HG03439 (cell line): Measurements from ENCODE around the gene PPHLN1.
A peak's percentile ranks its signal among the peaks of the same experiment; 100 is the strongest.

Experiments
- ATAC-seq: cut with Tn5 transposase; IDR thresholded peaks from one replicate; pipeline ENCODE4 v1.9.1; 2021; ENCODE audit warnings: mild to moderate bottlenecking, moderate library complexity; ENCODE audit not compliant: unreplicated experiment

The PPHLN1 gene

DNA sequence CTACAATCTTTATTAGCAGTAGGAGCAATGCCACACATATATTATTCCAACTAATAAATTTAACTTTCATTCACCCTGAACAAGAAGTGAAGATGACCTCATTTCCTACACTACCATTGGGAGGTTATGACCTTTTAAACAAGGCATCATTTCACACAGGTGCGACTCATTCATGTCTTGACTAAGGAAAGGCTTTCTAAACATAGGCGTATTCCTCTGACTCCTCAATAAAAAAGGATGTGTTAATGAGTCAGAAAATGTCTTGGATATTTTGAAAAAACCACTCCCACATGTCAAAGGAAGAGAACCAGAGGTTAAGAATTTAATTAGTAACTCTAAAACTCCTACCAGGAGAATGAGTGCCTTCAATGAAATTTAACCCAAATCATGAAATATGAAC, 148.4 kb downstream of the PPHLN1 start:
- no peak for ATAC-seq

DNA sequence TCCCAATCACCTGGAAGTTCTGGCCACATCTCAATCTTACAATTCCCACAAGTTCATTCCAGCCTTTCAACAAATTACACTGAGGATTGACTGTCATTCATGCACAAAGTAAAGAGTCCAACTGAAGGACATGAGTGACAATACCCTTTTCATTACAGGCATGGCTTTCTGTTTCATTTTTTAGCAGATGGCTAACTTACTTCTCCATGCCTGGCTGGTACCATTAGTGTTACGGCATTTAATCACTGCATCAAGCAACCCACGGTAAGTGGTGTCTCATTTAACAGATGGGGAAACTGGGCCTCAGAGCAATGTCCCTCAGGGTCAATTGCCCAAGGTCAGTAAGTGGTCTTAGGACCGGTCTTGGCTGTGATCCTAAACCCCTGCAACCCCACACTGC, 149.1 kb downstream of the PPHLN1 start:
- no peak for ATAC-seq

DNA sequence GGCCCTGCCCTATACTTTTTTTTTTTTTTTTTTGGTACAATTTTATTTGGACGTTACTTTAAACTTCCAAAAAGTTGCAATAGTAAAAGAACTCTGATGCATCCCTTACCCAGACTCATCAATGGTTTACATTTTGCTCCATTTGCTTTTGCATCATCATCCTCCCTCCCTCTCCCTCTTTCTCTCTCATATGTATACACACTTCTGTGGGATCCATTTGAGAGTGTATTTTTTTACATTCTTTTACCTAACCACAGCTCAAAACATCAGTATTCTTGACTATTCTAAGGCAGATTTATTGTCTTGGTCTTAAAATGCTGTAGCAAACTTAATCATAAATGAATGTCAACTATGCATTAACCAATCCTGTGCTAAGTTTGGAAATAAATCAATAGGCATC, 152.0 kb downstream of the PPHLN1 start:
- ATAC-seq, result no peak

DNA sequence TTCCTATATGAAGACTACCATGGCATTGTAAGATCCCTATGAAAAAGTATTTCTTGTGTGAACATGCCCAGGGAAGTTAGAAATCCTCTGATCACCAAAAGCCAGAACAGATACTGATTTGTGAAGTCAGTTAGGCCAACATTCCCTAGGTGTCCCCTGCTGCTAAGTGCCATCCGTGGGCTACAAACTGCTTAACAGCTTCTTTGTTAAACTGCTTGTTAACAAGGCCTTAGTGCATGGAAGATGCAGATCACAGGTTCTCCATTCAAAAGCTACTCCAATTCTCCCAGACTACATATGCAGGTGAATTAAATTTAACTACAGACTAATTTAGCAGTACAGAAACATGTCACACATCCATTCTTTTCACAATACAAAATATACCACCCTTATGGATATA, 155.4 kb downstream of the PPHLN1 start:
- no peak for ATAC-seq

DNA sequence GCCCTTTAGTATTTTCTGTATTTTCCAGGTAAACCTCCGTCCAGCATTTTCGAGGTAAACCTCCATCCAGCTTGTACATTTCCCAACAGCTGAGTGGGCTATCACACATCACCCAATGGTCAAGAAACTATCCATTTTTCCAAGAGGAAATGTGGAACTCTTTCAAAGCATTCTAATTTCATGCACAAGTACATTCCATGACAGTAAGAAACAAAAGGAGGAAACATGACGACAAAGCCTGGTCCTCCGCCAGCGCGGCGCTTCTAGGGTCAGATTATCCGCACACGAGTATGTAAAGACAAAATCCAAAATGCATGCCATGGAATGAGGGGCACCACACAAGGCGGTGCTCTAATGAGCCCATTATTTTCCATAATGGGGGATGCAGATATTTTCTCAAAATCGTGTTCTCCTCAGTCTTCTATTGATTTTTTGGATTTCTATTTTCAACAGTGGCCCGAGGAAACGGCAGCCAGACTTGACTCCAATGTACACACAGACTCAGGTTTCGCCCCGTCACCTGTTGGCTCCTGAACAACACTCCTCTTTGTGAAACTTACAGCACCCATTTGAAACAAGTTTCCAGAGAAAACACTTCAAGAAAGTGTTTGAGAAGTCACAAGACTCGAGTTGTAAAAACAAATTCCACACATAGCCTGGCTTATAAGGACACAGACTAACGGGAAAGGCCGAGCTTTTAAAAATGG, 156.2 kb downstream of the PPHLN1 start:
- no peak for ATAC-seq

DNA sequence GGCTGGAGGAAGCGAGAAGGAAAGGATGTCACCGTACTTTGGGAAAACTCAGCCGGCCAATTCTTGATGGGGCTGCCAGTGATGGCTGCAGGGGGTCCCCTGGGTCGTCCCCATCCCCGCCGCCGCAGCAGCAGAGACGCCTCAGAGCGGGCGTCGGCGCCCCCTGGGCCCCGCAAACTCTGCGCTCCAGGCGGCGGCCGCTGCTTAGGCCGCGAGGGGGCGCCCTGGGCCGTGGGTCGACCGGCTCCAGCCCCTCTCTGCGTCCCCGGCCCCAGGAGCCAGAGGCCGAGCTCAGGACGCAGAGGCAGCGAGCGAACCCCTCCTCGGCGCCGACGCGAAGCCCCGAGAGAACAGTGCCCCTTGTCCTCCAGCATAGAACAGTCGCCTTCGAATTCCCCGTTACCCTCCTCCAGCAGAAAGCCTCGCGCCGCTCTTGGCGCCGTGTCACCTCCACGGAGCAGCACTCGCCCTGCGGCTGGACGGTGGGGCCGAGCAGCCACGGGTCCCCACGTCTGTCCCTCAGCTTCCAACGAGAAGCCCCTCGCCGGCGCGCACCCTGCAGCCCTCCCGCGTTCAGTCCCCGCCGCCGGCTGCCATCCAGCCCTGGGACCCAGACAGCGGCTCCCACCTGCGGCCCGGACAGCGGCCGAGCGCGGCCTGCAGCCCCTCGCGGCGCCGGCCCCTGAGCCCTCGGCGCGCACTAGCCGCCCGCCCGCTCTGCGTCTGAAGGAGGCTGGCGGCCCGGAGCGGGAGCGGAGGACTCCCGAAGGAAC, 157.0 kb downstream of the PPHLN1 start:
- ATAC-seq, result peak; percentile 86

DNA sequence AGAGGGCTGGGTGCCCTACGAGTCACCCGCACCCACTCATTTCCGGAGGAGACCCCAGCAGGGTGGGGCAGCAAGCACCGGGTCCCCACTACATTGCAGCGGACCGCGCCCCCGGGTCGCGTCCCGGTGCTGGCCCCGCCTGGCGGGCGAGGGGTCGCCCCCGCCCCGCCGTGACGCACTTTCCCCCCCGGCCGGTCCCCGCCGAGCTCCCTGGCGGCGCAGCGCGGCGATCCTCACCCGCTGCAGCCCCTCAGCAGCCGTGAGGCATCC, 157.5 kb downstream of the PPHLN1 start:
- ATAC-seq, result peak; percentile 30

DNA sequence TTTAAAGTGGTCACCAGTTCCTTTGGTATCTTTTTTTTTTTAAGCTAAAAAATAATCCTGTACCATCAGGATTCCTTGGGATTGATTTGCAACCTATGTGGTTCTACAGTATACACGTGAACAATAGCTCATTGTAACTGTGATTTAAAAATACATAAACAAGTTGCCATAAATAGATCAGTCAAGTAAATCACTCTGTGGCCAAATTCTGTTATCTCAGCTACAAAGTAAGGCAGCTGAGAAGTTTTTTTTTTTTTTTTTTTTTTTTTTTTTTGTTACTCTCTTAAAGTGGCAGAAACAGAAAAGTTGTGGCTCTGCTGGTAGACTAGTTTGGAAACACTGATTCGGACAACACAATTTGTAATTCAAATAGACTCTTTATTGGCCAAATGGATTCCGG, 159.0 kb downstream of the PPHLN1 start:
- ATAC-seq, result no peak

DNA sequence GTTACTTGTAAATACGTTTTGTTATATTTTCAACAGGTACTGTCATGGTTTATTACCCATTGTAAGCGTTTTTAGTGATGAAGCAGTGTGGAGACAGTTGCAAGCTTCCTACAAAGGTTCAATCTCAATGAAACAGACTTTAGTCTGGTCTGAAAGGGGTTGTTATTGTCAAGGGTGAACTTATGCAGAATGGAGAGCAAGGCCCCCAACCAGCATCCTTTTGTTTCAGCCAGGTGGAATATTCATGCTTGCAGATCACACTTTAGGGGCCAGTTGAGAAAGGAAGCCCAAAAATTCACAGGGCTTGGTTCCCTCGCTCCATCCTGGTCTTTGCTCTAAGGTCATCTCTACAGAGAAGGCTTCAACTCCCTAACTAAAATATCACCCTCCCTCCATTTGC, 159.9 kb downstream of the PPHLN1 start:
- ATAC-seq, result no peak

DNA sequence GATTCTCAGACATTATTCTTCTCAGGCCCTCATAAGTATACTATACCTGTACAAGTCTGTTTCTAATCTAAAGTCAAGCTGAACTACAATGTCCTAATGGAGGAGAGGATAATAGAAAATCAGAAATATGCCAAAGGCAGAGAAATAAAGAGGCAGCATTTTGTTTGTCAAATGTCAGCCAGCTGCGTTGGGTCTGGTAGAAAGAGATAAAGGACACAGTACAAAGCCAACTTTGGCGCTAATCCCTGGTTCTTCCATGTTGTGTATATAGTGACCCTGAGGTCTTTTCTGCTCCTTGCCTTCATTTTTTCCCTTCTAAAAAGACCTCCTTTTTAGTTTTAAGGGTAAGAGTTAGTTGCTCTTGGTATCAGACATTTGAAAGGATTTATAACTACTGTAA, 160.4 kb downstream of the PPHLN1 start:
- ATAC-seq, result no peak

DNA sequence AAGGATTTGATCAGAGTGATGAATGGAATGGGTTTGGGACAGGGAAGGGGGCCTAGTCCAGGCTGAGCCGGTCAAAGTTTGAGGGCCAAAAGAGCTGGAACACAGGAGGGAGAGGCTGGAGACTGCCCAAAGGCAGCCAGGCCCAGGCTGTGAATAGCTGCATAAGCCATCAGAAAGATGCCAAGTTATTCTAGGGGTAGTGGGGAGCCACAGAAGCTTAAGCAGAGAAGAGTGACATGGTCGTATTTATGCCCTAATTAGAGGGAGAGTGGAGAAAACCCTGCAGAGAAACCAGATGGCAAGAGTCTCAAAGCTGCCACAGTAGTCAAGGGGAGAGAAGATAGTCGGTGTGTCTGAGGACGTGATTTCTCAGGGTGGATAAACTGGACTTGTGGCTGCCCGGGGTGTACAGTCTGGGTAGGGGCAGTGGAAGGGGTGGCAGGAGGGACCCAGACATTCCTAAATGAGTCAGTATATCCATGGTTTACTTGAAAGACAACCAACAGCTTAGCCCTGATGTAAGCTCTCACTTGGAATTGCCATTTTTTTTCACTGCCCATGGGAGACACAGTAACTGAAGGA, 164.4 kb downstream of the PPHLN1 start:
- no peak for ATAC-seq
